SIG-M5 treated with dmso at 0.1 percent for 504 hours (cell line): ENCODE data around the gene SAMD4B.
"Not testable (repeated sequence)": the region's sequence is repeated elsewhere in the genome, so short reads cannot be mapped to it uniquely, and the experiment has no call there.

Experiments used
- DNase-seq: peaks from one replicate; lab custom pipeline; 2025; ENCODE audit not compliant: unreplicated experiment; lab: John Stamatoyannopoulos, UW

SAMD4B gene

DNA sequence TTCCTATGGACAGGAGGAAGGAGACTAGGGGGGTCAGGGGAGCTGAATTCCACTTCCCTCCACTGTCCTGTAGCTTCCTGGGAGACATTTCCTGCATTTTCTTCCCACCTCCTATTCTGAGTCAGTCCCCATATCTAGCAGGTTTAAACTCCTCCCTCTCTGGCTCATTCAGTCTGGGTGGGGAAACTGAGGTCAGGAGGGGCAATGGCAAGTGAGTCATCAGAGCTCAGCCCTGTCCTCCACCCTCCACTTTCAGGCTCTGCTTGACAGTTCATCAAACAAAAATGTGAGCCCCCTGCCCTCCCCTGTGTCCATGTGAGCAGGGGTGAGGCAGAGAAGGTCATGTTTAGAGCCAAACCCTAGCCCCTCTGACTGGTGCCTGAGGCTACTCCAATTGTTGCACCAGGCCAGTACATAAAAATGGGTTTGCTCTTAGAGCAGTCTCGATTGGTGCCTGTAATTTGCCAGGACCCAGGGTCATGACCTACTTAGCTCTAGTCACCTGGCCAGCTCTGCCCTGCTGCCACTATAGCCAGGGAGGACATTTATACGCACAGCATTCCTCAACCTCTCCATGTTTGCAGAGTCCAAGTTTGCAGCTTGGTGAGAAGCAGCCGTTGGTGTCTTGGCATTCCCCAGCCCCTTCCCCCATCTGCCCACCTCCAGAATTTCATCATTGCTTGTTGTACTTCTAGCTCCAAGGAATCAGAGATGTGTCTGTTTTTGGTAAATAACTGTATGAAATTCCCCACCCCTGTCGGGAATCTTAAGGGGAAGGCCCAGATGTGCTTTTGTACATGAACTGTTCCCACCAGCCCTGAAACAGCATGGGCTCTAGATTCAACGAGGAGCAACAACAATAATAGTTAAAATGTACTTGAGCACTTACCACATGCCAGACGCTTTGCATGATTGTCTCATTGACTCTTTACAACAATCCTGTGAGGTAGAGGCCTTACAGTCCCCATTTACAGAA lies 20.7 kb downstream of the SAMD4B start:
- no peak for DNase-seq

GRCh38 chr19:39363901-39364457 lies 21.8 kb downstream of the SAMD4B start:
- no peak for DNase-seq

GRCh38 chr19:39365531-39365930 lies 23.3 kb downstream of the SAMD4B start:
- DNase-seq: no peak

GRCh38 chr19:39369200-39369599 lies 27.0 kb downstream of the SAMD4B start:
- DNase-seq: no peak

- no peak for DNase-seq
Measured at GRCh38 chr19:39370735-39371134, 28.5 kb downstream of the SAMD4B start.

GRCh38 chr19:39372047-39372802 lies 30.0 kb downstream of the SAMD4B start:
- no peak for DNase-seq

GRCh38 chr19:39372941-39373340 lies 30.7 kb downstream of the SAMD4B start:
- DNase-seq: no peak

- no peak for DNase-seq
Measured at GRCh38 chr19:39375929-39376328, 33.7 kb downstream of the SAMD4B start.

DNA sequence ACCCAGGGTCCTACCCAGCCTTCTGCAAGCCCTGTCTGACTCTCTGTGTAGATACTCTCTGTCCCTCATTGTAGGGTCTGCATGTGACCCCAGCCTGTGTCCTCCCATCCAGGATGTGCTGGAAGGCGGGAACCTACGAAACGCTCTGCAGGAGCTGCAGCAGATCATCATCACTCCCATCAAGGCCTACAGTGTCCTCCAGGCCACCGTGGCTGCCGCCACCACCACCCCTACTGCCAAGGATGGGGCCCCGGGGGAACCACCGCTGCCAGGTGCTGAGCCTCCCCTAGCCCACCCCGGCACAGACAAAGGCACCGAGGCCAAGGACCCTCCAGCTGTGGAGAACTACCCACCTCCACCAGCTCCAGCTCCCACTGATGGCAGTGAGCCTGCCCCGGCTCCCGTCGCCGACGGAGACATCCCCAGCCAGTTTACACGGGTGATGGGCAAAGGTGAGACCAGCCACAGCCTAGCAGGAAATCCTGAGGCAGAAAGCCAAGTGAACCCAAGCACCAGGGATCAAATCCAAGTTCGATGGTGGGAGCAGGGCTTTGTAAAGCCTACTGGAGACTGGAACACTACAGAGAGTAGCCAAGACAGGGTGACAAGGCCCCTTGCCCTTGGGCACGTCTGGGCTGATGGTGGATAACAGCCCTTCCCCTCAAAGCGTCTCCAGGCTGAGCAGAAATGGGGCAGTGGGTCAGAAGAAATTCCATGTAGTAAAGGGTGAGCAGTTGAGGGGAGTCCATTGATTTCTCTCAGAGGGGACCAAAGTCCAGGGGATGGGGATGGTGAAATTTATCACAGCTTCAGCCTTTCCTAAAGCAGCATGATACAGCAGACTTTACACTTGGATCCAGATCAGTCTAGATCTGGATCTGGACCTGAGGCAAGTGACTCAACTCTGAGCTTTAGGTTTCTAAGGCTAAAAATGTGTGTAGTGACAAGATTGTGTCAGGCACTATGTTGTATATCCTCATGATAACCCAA lies 35.4 kb downstream of the SAMD4B start:
- DNase-seq: no peak

- not testable (repeated sequence) for DNase-seq
Measured at GRCh38 chr19:39379366-39379765, 37.1 kb downstream of the SAMD4B start.

- DNase-seq: no peak
Measured at GRCh38 chr19:39379865-39380396, 37.7 kb downstream of the SAMD4B start.

DNA sequence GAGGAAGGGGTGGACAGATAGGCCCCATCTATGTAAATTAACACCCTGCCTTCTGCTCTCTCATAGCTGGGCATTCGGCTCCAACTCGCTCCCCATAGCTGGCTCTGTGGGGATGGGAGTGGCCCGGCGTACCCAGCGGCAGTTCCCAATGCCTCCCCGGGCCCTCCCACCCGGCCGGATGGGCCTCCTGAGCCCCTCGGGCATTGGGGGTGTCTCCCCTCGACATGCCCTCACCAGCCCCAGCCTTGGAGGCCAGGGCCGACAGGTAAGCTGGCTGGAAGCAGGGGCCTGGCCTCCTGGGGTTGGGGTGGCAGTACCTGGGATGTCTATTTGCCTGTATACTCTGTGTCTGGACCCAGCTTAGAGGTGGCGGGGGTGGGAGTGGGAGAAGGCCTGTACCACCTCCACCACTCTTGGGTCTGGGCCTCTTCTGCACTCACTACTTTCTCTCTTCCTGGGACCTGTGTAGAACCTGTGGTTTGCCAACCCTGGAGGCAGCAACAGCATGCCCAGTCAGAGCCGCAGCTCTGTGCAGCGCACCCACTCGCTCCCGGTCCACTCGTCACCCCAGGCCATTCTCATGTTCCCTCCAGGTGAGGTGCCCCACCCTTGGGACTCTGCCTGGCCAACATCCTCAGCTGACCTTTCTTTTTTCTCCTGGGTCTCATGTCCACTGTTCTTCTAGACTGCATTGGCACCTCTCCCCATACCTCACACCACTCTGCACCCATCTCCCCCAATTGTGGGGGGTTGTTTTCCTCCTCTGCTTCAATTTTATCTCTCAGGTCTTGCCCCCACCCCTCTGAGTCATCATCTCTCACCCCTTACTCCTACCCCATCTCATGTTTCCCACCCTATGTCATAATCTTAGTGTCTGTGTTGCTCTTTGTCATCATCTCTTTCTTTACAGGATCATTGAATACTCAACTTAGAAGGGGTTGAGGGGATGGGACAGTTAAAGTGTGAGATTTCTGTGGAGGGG lies 38.6 kb downstream of the SAMD4B start:
- DNase-seq: no peak

GRCh38 chr19:39381910-39382611 lies 39.8 kb downstream of the SAMD4B start:
- no peak for DNase-seq

- DNase-seq: no peak
Measured at GRCh38 chr19:39382991-39383828, 41.0 kb downstream of the SAMD4B start.

GRCh38 chr19:39384839-39385568 lies 42.8 kb downstream of the SAMD4B start:
- DNase-seq: no peak

- no peak for DNase-seq
Measured at GRCh38 chr19:39385629-39386411, 43.6 kb downstream of the SAMD4B start.
